Neuron (in vitro differentiated cells): ENCODE data around the gene ID3.

Experiments
- H2AFZ ChIP-seq: one replicate; pipeline ENCODE4 v1.6.1; 2013; ENCODE audit warnings: low read depth, mild to moderate bottlenecking, inconsistent platforms, low read length, moderate library complexity
- H3K27me3 ChIP-seq: one replicate; pipeline ENCODE4 v1.6.1; 2013; ENCODE audit warnings: low read length; ENCODE audit not compliant: insufficient read depth
- H3K36me3 ChIP-seq: one replicate; pipeline ENCODE4 v1.6.1; 2013; ENCODE audit warnings: low read length; ENCODE audit not compliant: insufficient read depth
- H3K4me1 ChIP-seq: one replicate; pipeline ENCODE4 v1.6.1; 2013; ENCODE audit warnings: low read length; ENCODE audit not compliant: insufficient read depth
- H3K4me3 ChIP-seq: 2 replicates; pipeline ENCODE4 v1.5.1; 2013; ENCODE audit warnings: mild to moderate bottlenecking, low read length, moderate library complexity
- H3K9me3 ChIP-seq: one replicate; pipeline ENCODE4 v1.6.1; 2013; ENCODE audit warnings: low read length

ID3 gene

DNA sequence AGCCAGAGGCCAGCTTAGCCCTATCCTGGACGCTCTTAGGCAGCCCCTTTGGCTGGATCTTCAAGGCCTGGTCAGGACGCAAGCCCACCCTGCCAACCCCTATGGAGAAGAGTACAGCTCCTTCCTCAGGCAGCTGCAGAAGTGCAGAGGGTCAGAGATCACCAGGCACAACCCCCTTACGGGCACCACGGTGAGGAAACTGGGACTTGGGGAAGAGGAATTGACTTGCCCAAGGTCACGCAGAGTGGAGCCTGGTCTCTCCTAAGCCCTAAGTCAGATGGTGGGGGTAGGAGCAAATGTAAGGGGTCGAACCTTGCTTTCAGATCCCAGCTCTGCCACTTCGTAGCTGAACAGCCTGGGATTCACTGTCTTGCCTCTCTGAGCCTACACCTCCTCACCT is 31.9 kb downstream of the ID3 start:
- Histone ChIP-seq H2AFZ (no peak overlapping the region), H3K9me3 (no peaks in the 10 kb centered on the region), H3K4me3 (no peak overlapping the region), H3K27me3 (no peaks in the 10 kb centered on the region), H3K36me3 (peaks cover 8% of the 10 kb centered on the region), H3K4me1 (peaks cover 37% of the 10 kb centered on the region)

DNA sequence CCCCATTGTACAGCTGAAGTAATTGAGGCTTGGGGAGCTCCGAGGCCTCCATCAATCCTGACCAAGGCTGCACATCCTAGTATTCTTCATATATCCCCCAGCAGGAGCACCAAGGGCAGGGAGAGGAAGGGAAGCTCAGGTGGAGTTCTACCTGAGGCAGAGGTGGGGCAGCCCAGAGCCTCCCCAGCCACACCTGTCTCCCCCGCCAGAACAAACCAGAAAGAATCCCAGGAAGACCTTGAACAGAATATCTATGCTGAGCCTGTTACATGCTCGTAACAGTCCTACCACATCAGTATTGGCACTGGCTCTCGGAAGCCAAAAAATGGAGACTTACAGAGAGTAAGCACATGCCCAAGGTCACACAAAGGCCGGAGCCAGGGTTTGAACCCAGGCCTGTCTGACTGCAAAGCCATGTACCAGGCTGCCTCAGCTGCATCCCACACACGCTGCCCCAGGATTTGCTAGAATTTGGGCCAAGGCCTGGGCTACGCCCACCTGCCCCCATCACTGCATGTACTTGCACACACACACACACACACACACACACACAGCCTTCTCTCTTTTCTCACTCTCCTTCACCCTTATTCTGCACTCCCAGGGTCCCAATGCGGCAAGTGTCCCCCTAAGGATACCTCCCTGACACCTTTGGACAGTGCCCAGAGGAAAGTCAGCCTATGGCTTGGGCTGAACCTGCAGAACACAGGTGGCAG is 32.8 kb downstream of the ID3 start:
- H3K4me1 ChIP-seq: peaks cover 28% of the 10 kb centered on the region
- H3K36me3 ChIP-seq: peaks cover 15% of the 10 kb centered on the region
- H3K27me3 ChIP-seq: no peaks in the 10 kb centered on the region
- no peaks in the 10 kb centered on the region for H3K9me3 ChIP-seq
- H3K4me3 ChIP-seq: no peak overlapping the region
- no peak overlapping the region for H2AFZ ChIP-seq

DNA sequence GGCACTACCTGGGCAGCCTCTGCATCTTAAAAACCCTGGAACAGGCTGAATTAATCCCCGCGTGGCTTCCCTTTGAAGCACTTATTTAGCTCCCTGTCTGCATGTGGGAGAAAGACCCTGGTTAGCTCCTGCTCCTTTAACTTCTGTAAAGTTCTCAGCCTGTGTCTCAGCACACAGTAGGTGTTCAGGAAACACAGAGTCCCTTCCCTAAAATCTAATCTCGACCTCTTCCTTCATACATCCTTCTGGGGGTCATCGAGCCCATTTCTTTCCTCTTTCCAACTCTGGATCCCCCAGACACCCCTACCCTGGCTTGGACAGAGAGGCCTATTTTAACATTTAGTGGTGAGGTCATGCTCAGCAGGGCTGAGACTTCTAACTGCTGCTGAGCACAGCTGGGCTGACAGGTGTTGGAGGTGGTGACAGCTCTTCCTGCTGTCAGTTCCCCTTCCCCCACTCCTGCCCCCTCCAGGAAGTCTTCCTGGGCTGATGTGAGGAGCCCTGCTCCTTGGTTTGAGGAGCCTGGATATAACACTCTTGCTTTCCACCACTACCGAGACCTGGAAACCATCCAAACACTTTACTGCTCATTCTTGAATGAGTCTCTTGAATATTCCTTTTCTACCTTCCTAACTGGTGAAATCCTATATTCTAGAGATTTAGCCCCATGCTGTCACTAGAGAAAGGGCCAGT is 33.6 kb downstream of the ID3 start:
- Histone ChIP-seq H3K36me3 (peaks cover 22% of the 10 kb centered on the region), H3K4me3 (no peak overlapping the region), H3K9me3 (no peaks in the 10 kb centered on the region), H2AFZ (no peak overlapping the region), H3K4me1 (peaks cover 27% of the 10 kb centered on the region), H3K27me3 (no peaks in the 10 kb centered on the region)

DNA sequence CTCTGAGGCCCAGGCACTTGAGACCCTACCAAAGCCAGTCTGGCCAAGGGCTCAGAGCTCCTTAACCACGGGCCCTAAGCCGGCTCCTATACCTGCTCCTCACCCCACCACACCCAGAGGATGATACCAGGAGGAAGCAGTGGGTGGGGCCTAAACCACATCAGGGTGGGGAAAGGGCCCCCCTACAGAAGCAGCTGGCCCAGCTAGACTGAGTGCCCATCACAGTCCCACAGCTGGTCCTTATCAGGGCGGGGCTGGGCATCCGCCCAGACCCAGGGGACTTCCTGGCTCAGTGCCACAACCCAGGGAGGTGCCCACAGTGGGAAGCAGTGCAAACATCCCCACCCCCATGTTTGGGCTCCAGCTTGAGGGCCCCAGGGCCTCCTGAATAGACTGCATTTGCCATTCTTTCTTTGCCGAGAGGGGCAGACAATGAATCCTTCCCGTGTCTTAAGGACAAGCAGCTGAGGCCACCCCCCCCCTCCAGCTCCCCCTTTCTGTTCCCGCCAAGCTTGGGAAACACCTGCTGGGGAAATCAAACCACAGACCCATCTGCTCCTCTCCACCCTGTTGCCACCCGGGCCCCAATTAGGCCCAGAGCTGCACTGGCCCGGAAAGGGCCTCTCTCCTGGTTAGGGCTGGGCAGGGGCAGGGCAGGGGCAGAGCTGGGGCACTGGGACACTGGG is 34.4 kb downstream of the ID3 start:
- Histone ChIP-seq H3K36me3 (peaks cover 28% of the 10 kb centered on the region), H3K27me3 (no peaks in the 10 kb centered on the region), H3K9me3 (no peaks in the 10 kb centered on the region), H2AFZ (no peak overlapping the region), H3K4me1 (peaks cover 22% of the 10 kb centered on the region), H3K4me3 (no peak overlapping the region)

DNA sequence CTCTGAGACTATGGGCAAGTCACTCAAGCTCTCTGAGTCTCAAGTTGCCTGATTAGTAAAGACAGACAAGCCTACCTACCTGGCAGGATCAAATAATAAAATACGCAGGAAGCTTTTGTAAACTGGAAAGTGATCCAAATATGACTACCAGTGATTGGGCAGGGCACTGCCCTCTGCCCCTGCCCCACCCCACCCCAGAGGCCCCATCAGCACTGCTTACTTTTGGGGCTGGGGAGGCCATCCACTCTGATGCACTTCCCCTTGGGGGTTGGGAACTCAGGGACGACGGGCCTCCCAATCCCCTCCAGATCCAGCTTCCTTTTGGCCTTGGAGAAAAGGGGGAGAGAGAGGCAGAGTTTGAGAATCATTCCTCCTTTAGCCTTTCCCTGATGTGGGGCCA is 35.1 kb downstream of the ID3 start:
- Histone ChIP-seq H2AFZ (no peak overlapping the region), H3K9me3 (no peaks in the 10 kb centered on the region), H3K36me3 (peaks cover 30% of the 10 kb centered on the region), H3K27me3 (no peaks in the 10 kb centered on the region), H3K4me1 (peaks cover 15% of the 10 kb centered on the region), H3K4me3 (no peak overlapping the region)

DNA sequence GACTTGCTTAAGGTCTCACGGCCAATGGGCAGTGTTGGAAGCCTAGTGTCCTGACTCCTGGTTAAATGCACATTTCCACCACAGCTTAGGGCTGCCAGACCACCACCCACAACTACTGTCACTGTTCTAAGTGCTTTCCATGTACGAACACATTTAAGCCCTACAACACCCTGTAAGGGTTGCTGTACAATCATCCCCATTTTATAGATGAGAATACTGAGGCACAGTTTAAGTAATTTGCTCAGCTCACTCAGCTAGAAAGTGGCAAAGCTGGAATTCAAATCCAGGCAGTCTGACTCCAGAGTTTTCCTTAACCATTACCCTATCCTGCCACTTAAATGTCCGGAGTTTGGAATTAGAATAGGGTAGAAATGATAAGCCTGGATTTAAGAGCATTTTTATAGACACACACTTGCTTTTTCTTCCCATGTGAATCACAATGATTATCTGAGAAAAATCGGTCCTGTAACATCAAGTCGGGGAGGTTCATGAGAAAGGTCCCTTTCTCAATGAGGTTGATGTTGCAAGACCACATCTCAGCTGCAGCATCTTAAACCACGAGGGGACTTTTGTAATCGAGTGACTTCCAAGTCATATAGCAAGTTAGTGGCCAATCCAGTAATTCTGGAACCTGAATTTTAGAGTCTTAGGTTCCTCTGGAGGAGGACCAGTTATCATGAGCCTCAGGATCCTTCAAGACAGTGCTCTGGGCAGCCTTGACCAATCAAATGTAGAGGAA is 36.9 kb downstream of the ID3 start:
- Histone ChIP-seq H2AFZ (no peak overlapping the region), H3K27me3 (no peaks in the 10 kb centered on the region), H3K9me3 (no peaks in the 10 kb centered on the region), H3K4me3 (no peak overlapping the region), H3K36me3 (peaks cover 42% of the 10 kb centered on the region), H3K4me1 (peaks cover 14% of the 10 kb centered on the region)

DNA sequence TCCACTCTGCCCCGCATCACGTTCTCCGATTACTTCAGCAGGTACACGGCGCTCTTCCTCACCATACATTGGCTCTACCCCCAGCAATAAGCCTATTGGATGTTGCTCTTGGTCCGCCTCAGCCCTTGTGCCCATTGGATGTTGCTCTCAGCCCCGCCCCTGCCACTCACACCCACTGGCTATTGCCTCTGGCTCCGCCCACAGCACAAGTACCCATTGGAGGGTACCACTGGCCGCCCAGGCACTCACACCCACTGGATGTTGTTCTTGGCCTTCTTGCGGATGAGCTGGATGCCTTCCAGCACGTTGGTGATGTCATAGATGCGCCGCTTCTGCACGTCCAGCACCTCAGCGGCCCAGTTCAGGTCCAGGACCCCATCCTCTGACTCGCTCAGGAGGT is 37.7 kb downstream of the ID3 start:
- Histone ChIP-seq H3K9me3 (no peaks in the 10 kb centered on the region), H3K4me3 (no peak overlapping the region), H3K36me3 (peaks cover 49% of the 10 kb centered on the region), H2AFZ (no peak overlapping the region), H3K4me1 (peaks cover 14% of the 10 kb centered on the region), H3K27me3 (no peaks in the 10 kb centered on the region)

DNA sequence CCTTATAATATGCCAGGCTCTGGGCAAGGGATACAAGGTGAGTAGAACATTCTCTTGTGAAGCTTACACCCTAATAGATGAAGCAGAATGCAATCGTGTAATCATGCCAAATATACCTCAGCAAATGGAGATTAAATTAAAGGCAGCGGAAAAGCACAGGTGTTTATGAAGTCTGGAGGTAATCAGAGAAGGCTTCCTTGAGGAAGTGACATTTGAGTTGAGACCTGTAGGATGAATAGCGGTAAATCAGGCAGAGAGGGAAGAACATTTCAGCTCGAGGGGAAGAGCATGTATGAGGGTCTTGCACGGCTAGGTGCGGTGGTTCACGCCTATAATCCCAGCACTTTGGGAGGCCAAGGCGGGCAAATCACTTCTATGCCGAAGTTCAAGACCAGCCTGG is 41.7 kb downstream of the ID3 start:
- Histone ChIP-seq H2AFZ (no peak overlapping the region), H3K9me3 (no peaks in the 10 kb centered on the region), H3K36me3 (peaks cover 72% of the 10 kb centered on the region), H3K4me3 (no peak overlapping the region), H3K4me1 (no peaks in the 10 kb centered on the region), H3K27me3 (no peaks in the 10 kb centered on the region)

DNA sequence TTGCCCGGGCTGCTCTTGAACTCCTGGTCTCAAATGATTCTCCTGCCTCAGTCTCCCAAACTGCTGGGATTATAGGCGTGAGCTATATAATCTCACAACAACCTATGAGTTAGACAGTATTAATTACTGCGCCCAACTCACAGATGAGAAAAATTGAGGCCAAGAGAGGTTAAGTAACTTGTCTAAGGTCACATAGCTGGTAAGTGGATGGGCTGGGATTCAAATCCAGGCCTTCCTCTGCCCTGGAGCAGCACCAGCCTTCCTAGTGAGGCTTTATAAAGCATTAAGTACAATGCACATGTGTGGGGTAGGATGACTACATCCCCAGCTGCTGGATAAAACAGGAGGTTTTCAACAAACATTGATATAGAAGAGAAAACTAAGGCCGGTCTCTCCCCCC is 43.4 kb downstream of the ID3 start:
- Histone ChIP-seq H3K9me3 (no peaks in the 10 kb centered on the region), H3K4me1 (no peaks in the 10 kb centered on the region), H3K4me3 (no peak overlapping the region), H3K36me3 (peaks cover 70% of the 10 kb centered on the region), H3K27me3 (no peaks in the 10 kb centered on the region), H2AFZ (no peak overlapping the region)

DNA sequence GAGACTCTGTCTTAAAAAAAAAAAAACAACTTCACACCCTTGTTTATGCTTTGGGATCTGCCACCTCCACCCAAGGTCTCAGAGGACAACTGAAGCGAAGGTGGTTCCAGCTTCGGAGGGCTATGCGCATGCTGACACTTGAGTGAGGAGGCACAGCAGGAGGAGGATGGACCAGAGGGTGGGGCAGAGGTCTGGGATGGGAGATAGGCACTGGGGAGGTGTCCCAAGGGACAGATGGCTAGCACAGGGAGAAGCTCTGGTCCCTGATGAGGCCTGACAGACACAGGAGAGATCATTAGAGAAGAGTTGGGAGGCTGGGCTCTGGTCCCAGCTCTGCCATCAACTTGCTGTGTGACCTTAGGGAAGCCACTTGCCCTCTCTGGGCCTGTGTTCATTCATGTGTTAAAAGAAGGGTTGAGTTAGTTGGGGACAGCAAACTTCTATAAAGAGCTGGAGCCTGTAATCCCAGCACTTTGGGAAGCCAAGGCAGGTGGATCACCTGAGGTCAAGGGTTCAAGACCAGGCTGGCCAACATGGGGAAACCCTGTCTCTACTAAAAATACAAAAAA is 45.1 kb downstream of the ID3 start:
- H3K27me3 ChIP-seq: no peaks in the 10 kb centered on the region
- no peak overlapping the region for H3K4me3 ChIP-seq
- peaks cover 76% of the 10 kb centered on the region for H3K36me3 ChIP-seq
- no peaks in the 10 kb centered on the region for H3K4me1 ChIP-seq
- no peak overlapping the region for H2AFZ ChIP-seq
- no peaks in the 10 kb centered on the region for H3K9me3 ChIP-seq

DNA sequence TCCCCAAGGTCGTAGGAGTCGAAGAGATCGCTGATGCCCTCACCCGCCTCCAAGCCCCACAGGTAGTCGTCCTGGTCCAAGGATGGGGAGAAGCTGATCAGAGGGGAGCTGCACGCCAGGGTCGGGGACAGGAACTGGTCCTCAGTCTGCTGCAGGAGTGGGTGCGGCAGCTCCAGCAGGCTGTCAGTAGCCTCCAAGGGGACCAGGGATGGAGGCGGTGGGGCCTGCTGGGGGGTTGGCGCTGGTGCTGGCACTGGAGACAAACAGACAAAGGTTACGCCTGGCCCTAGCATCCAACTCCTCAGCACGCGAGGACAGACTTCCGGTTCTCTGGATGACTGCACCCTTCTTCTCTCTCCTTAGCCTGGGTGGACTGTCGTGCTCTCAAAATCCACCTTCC is 49.4 kb downstream of the ID3 start:
- H3K27me3 ChIP-seq: no peaks in the 10 kb centered on the region
- peaks cover 70% of the 10 kb centered on the region for H3K36me3 ChIP-seq
- no peak overlapping the region for H2AFZ ChIP-seq
- no peak overlapping the region for H3K4me3 ChIP-seq
- H3K4me1 ChIP-seq: peaks cover 5% of the 10 kb centered on the region
- H3K9me3 ChIP-seq: no peaks in the 10 kb centered on the region
